Measurements from ENCODE around the gene ALPK1.

DNA sequence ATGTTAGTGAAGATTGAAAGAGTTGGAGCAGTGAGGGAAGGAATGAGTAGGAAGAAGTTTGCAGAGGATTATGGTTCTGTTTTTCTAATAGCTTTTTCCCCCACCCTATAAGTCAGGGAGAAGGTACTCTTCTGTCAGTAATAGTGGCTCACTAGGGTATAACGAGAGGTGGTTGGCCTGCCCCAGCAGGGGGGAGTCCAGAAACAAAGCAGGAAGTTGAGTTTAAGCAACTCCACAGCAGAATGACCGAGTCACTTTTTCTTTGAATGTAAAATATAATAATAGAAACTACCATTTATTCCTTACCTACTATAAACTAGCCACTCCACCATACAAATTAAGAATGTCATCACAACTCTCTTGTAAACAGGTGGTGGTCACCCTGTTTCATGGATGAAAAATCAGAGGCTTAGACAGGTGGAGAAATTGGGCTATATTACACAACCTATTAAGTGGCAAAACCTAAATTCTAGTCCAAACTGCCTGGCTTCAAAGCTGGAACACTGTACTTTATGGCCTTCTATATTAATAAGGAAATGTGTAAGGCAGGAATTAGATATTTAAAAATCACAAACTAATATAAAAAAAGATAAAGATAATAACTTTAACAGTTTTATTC is 43.7 kb upstream of the ALPK1 start:
- TF ChIP-seq, protein P1, sequence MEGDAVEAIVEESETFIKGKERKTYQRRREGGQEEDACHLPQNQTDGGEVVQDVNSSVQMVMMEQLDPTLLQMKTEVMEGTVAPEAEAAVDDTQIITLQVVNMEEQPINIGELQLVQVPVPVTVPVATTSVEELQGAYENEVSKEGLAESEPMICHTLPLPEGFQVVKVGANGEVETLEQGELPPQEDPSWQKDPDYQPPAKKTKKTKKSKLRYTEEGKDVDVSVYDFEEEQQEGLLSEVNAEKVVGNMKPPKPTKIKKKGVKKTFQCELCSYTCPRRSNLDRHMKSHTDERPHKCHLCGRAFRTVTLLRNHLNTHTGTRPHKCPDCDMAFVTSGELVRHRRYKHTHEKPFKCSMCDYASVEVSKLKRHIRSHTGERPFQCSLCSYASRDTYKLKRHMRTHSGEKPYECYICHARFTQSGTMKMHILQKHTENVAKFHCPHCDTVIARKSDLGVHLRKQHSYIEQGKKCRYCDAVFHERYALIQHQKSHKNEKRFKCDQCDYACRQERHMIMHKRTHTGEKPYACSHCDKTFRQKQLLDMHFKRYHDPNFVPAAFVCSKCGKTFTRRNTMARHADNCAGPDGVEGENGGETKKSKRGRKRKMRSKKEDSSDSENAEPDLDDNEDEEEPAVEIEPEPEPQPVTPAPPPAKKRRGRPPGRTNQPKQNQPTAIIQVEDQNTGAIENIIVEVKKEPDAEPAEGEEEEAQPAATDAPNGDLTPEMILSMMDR (IDR thresholded peaks at IDR 0.05): no peak
- TF ChIP-seq POLR2AphosphoS5 (IDR thresholded peaks at IDR 0.05) (no peak), POLR2A (IDR thresholded peaks at IDR 0.05; ENCODE audit: low read depth) (no peak)

Measured in esophagus muscularis mucosa (tissue), 3 donors.